Peyer's patch (tissue), 4 donors: ENCODE results near the gene ABHD12. TPM values are rescaled to one million over a fixed set of nuclear protein-coding genes. Genes with fewer than 3 reads are reported as not detected.
"Not testable (repeated sequence)": the region's sequence is repeated elsewhere in the genome, so short reads cannot be mapped to it uniquely, and the experiment has no call there.

Experiments used
- DNase-seq, 3 donors: peaks; one replicate each; pipeline ENCODE4 v3.0.0-alpha.2; 2017 to 2019
- H3K27ac ChIP-seq, 4 donors: fragments of 200-600 bp; sonication (generic); one replicate each; pipeline ENCODE4 v1.5.1; 2016 to 2019
- H3K27me3 ChIP-seq, 2 donors: fragments of 200-600 bp; sonication (generic); one replicate each; pipeline ENCODE4 v1.5.1; 2019
- H3K36me3 ChIP-seq, 3 donors: fragments of 200-600 bp; sonication (generic); one replicate each; pipeline ENCODE4 v1.5.1; 2016 to 2019
- H3K4me1 ChIP-seq, 4 donors: fragments of 200-600 bp; sonication (generic); one replicate each; pipeline ENCODE4 v1.5.1; 2016 to 2019
- H3K4me3 ChIP-seq, 4 donors: fragments of 200-600 bp; sonication (generic); 1 replicate in 3 of 4; 2 replicates in 1 of 4; pipeline ENCODE4 v1.5.1; 2016 to 2019; ENCODE audit warnings: mild to moderate bottlenecking in 1 of 4
- H3K9me3 ChIP-seq, 4 donors: fragments of 200-600 bp; sonication (generic); one replicate each; pipeline ENCODE4 v1.5.1; 2016 to 2019; ENCODE audit warnings: mild to moderate bottlenecking in 1 of 4
- CTCF ChIP-seq, 6 experiments: fragments of 450-650 bp in 4 of 6; fragments of 200-600 bp in 2 of 6; sonication (generic) in 1 of 6; IDR thresholded peaks; one replicate each; pipeline ENCODE4 v1.5.1; 2017 to 2019; ENCODE audit warnings: antibody characterized with exemption in 6 of 6, mild to moderate bottlenecking in 3 of 6, moderate library complexity in 1 of 6
- POLR2A ChIP-seq, 2 donors: fragments of 450-650 bp; IDR thresholded peaks; one replicate each; pipeline ENCODE4 v1.5.1; 2017; ENCODE audit warnings: antibody characterized with exemption in 2 of 2, mild to moderate bottlenecking in 2 of 2, moderate library complexity in 2 of 2
- total RNA-seq, 4 donors: library from RNA; depleted of rRNA; stranded (reverse); fragments of >200 nt; gene quantifications; one replicate each; pipeline ENCODE4 v1.1.0, GENCODE V29; 2016

ABHD12 gene
- total RNA-seq, 4 donors from 2014 or later, result 46.2 to 95.4 (median 73.5) TPM

GRCh38 chr20:25336561-25337422, 53.8 kb downstream of the ABHD12 start:
- H3K36me3 ChIP-seq, result peaks cover 0 to 15% (median 0%) of the 10 kb centered on the region in 3 donors
- no peak for TF ChIP-seq POLR2A (IDR thresholded peaks at IDR 0.05)
- peak in 3 of 6 experiments; percentile 11 to 40 (median 26) for TF ChIP-seq CTCF (IDR thresholded peaks at IDR 0.05)
- no peak overlapping the region for H3K4me3 ChIP-seq
- no peak for DNase-seq
- H3K27ac ChIP-seq, result no peak overlapping the region
- no peaks in the 10 kb centered on the region for H3K27me3 ChIP-seq
- H3K4me1 ChIP-seq, result peaks cover 0 to 23% (median 0%) of the 10 kb centered on the region in 4 donors
- H3K9me3 ChIP-seq, result no peaks in the 10 kb centered on the region

- H3K27me3 ChIP-seq, H3K9me3 ChIP-seq, H3K27ac ChIP-seq, H3K4me3 ChIP-seq, DNase-seq: not testable (repeated sequence)
- Histone ChIP-seq H3K36me3 (peaks cover 0 to 15% (median 0%) of the 10 kb centered on the region in 3 donors), H3K4me1 (peaks cover 0 to 18% (median 0%) of the 10 kb centered on the region in 4 donors)
Observed at GRCh38 chr20:25334972-25335371, 55.7 kb downstream of the ABHD12 start.

- no peaks in the 10 kb centered on the region for H3K27me3 ChIP-seq
- H3K4me1 ChIP-seq, result peaks cover 0 to 7% (median 0%) of the 10 kb centered on the region in 4 donors
- no peak overlapping the region for H3K4me3 ChIP-seq
- TF ChIP-seq CTCF (IDR thresholded peaks at IDR 0.05) (no peak), POLR2A (IDR thresholded peaks at IDR 0.05) (no peak)
- H3K9me3 ChIP-seq, result no peaks in the 10 kb centered on the region
- DNase-seq, result no peak
- no peak overlapping the region for H3K27ac ChIP-seq
- no peaks in the 10 kb centered on the region for H3K36me3 ChIP-seq
Observed at GRCh38 chr20:25328954-25329498, 61.6 kb downstream of the ABHD12 start.

- H3K27ac ChIP-seq, result no peak overlapping the region
- peaks cover 0 to 1% (median 0%) of the 10 kb centered on the region in 3 donors for H3K36me3 ChIP-seq
- TF ChIP-seq POLR2A (IDR thresholded peaks at IDR 0.05), result no peak
- TF ChIP-seq CTCF (IDR thresholded peaks at IDR 0.05), result no peak
- no peak for DNase-seq
- peaks cover 0 to 19% (median 3%) of the 10 kb centered on the region in 4 donors for H3K4me1 ChIP-seq
- H3K27me3 ChIP-seq, result no peaks in the 10 kb centered on the region
- H3K4me3 ChIP-seq, result no peak overlapping the region
- no peaks in the 10 kb centered on the region for H3K9me3 ChIP-seq
Observed at GRCh38 chr20:25327521-25328235, 63.0 kb downstream of the ABHD12 start.

GRCh38 chr20:25325997-25326396, 64.6 kb downstream of the ABHD12 start:
- Histone ChIP-seq H3K4me3 (no peak overlapping the region), H3K27ac (no peak overlapping the region), H3K9me3 (no peaks in the 10 kb centered on the region), H3K27me3 (no peaks in the 10 kb centered on the region), H3K4me1 (peaks cover 0 to 25% (median 3%) of the 10 kb centered on the region in 4 donors), H3K36me3 (peaks cover 0 to 18% (median 0%) of the 10 kb centered on the region in 3 donors)
- TF ChIP-seq POLR2A (IDR thresholded peaks at IDR 0.05), result no peak
- no peak for TF ChIP-seq CTCF (IDR thresholded peaks at IDR 0.05)
- no peak for DNase-seq
